Smooth muscle cell (in vitro differentiated cells): Measurements from ENCODE around the gene MBOAT7. TPM values are rescaled to one million over a fixed set of nuclear protein-coding genes. Genes with fewer than 3 reads are reported as not detected.
A peak's percentile ranks its signal among the peaks of the same experiment; 100 is the strongest.
"Not testable (repeated sequence)": the region's sequence is repeated elsewhere in the genome, so short reads cannot be mapped to it uniquely, and the experiment has no call there.

Source experiments
- DNase-seq: peaks from one replicate; lab custom pipeline; 2025; ENCODE audit not compliant: unreplicated experiment; lab: John Stamatoyannopoulos, UW
- H2AFZ ChIP-seq: fragments of 200-600 bp; sonication (generic); 2 replicates; pipeline ENCODE4 v1.6.0; 2016; ENCODE audit warnings: antibody characterized with exemption, low read depth, mild to moderate bottlenecking
- H3F3A ChIP-seq: fragments of 200-600 bp; sonication (generic); 2 replicates; pipeline ENCODE4 v1.6.0; 2017; ENCODE audit warnings: antibody characterized with exemption, low read depth
- H3K27ac ChIP-seq: fragments of 200-600 bp; sonication (generic); 2 replicates; pipeline ENCODE4 v1.5.1; 2016; ENCODE audit warnings: low read depth, mild to moderate bottlenecking
- H3K27me3 ChIP-seq: fragments of 200-600 bp; sonication (generic); 2 replicates; pipeline ENCODE4 v1.6.1; 2016; ENCODE audit warnings: low read depth, mild to moderate bottlenecking
- H3K36me3 ChIP-seq: fragments of 200-600 bp; sonication (generic); 2 replicates; pipeline ENCODE4 v1.5.1; 2016; ENCODE audit warnings: low read depth
- H3K4me1 ChIP-seq: fragments of 200-600 bp; sonication (generic); 2 replicates; pipeline ENCODE4 v1.5.1; 2016; ENCODE audit warnings: low read depth
- H3K4me2 ChIP-seq: fragments of 200-600 bp; sonication (generic); 2 replicates; pipeline ENCODE4 v1.6.0; 2016; ENCODE audit warnings: mild to moderate bottlenecking
- H3K4me3 ChIP-seq: fragments of 200-600 bp; sonication (generic); 2 replicates; pipeline ENCODE4 v1.5.1; 2016; ENCODE audit warnings: mild to moderate bottlenecking
- H3K79me2 ChIP-seq: fragments of 200-600 bp; sonication (generic); 2 replicates; pipeline ENCODE4 v1.6.0; 2016; ENCODE audit warnings: low read depth, mild to moderate bottlenecking
- H3K9ac ChIP-seq: fragments of 200-600 bp; sonication (generic); 2 replicates; pipeline ENCODE4 v1.6.0; 2016; ENCODE audit warnings: low read depth
- H3K9me3 ChIP-seq: fragments of 200-600 bp; sonication (generic); replicated peaks from 2 replicates; pipeline ENCODE4 v1.5.1; 2016; ENCODE audit warnings: low read depth
- H4K20me1 ChIP-seq: fragments of 200-600 bp; sonication (generic); 2 replicates; pipeline ENCODE4 v1.6.0; 2016; ENCODE audit warnings: low read depth
- WGBS: methylation state at CpG from one replicate; pipeline ENCODE4 v1.1.7; 2016; ENCODE audit warnings: low lambda C conversion rate; 5-methylcytosine and 5-hydroxymethylcytosine counted together
- polyA plus RNA-seq: library from polyadenylated mRNA; unstranded; fragments of >200 nt; fragmentation: Nextera tagmentation; extraction: Ambion mirVana; gene quantifications from 2 replicates; pipeline ENCODE4 v1.2.1, GENCODE V29; 2016
- total RNA-seq: library from RNA; depleted of rRNA; stranded (reverse); fragments of >200 nt; gene quantifications from 2 replicates; pipeline ENCODE4 v1.2.3, GENCODE V29; 2014
- TF ChIP-seq, protein P1 (sequence below): fragments of 200-600 bp; sonication (generic); IDR thresholded peaks from 2 replicates; pipeline ENCODE4 v1.5.1; 2017; ENCODE audit warnings: borderline replicate concordance, mild to moderate bottlenecking, antibody characterized with exemption; ENCODE audit not compliant: insufficient read depth, poor library complexity, severe bottlenecking

MBOAT7 gene
- total and polyA plus RNA-seq, 2 experiments from 2014 or later, result 106 to 110 TPM

DNA sequence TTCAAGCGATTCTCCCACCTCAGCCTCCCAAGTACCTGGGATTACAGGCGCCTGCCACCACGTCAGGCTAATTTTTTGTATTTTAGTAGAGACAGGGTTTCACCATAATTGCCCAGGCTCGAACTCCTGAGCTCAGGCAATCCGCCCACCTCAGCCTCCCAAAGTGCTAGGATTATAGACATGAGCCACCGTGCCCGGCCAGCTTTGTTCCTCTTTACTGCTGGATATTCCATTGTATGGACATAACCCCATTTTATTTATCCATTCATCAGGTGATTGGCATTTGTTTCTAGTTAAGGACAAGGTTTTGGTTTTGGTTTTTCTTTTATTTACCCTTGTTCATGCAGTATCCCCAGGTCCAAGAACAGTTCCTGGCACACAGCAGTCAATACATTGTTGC is 7.2 kb upstream of the MBOAT7 start:
- peaks cover 18% of the 10 kb centered on the region for H3F3A ChIP-seq
- TF ChIP-seq, protein P1, sequence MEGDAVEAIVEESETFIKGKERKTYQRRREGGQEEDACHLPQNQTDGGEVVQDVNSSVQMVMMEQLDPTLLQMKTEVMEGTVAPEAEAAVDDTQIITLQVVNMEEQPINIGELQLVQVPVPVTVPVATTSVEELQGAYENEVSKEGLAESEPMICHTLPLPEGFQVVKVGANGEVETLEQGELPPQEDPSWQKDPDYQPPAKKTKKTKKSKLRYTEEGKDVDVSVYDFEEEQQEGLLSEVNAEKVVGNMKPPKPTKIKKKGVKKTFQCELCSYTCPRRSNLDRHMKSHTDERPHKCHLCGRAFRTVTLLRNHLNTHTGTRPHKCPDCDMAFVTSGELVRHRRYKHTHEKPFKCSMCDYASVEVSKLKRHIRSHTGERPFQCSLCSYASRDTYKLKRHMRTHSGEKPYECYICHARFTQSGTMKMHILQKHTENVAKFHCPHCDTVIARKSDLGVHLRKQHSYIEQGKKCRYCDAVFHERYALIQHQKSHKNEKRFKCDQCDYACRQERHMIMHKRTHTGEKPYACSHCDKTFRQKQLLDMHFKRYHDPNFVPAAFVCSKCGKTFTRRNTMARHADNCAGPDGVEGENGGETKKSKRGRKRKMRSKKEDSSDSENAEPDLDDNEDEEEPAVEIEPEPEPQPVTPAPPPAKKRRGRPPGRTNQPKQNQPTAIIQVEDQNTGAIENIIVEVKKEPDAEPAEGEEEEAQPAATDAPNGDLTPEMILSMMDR, result no peak
- H3K4me3 ChIP-seq, result no peak overlapping the region
- WGBS, result 96% methylated on average over 7 of the region's 7 CpGs
- H3K4me1 ChIP-seq, result peaks cover 3% of the 10 kb centered on the region
- H3K79me2 ChIP-seq, result peaks cover 26% of the 10 kb centered on the region
- no peaks in the 10 kb centered on the region for H3K36me3 ChIP-seq
- no peaks in the 10 kb centered on the region for H3K27me3 ChIP-seq
- H3K4me2 ChIP-seq, result no peak overlapping the region
- no peak overlapping the region for H3K27ac ChIP-seq
- H3K9me3 ChIP-seq, result no peaks in the 10 kb centered on the region
- H4K20me1 ChIP-seq, result peaks cover 6% of the 10 kb centered on the region
- no peak overlapping the region for H3K9ac ChIP-seq
- no peak for DNase-seq
- no peak overlapping the region for H2AFZ ChIP-seq

DNA sequence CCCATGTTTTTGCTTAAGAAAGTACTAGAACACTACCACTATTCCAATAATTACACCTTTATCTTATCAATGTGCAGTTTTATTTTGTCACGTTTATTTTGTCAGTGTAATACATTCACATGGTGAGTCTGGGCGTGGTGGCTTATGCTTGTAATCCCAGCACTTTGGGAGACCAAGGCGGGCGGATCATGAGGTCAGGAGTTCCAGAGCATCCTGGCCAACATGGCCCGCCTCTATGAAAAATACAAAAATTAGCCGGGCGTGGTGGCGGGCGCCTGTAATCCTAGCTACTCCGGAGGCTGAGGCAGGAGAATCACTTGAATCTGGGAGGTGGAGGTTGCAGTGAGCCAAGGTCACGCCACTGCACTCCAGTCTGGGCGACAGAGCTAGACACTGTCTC is 5.1 kb upstream of the MBOAT7 start:
- not testable (repeated sequence) for H3K27ac ChIP-seq
- WGBS, result 97% methylated on average over 12 of the region's 12 CpGs

DNA sequence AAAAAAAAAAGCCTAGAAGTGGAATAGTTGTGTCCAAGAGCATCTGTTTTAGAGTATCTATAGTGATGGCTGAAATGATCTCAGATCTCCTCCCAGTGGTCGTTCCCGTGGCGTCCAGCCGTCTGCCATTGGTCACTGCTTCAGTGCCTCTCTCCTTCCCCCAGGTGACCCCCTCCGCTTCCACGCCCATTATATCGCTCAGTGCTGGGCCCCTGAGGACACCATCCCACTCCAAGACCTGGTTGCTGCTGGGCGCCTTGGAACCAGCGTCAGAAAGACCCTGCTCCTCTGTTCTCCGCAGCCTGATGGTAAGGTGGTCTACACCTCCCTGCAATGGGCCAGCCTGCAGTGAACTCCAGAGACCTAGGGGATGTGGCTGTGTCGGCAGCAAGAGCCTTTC is 3.6 kb upstream of the MBOAT7 start:
- Histone ChIP-seq H3K4me1 (peaks cover 5% of the 10 kb centered on the region), H3K27me3 (no peaks in the 10 kb centered on the region), H3F3A (peaks cover 11% of the 10 kb centered on the region), H3K79me2 (peaks cover 25% of the 10 kb centered on the region), H3K9me3 (no peaks in the 10 kb centered on the region), H3K36me3 (no peaks in the 10 kb centered on the region), H3K4me2 (no peak overlapping the region), H4K20me1 (peaks cover 4% of the 10 kb centered on the region), H2AFZ (no peak overlapping the region), H3K4me3 (no peak overlapping the region), H3K27ac (no peak overlapping the region), H3K9ac (no peak overlapping the region)
- no peak for DNase-seq
- TF ChIP-seq, protein P1, result no peak
- WGBS, result 97% methylated on average over 11 of the region's 11 CpGs

More for the DNA sequence above, 5.1 kb upstream of the MBOAT7 start:
- not testable (repeated sequence) for H3K9me3 ChIP-seq, H3K27me3 ChIP-seq, H2AFZ ChIP-seq, H3K36me3 ChIP-seq, H3K4me3 ChIP-seq, H3K4me2 ChIP-seq, DNase-seq, H3K4me1 ChIP-seq, H3K9ac ChIP-seq, H4K20me1 ChIP-seq
- H3K79me2 ChIP-seq, result peaks cover 18% of the 10 kb centered on the region
- H3F3A ChIP-seq, result peaks cover 16% of the 10 kb centered on the region

DNA sequence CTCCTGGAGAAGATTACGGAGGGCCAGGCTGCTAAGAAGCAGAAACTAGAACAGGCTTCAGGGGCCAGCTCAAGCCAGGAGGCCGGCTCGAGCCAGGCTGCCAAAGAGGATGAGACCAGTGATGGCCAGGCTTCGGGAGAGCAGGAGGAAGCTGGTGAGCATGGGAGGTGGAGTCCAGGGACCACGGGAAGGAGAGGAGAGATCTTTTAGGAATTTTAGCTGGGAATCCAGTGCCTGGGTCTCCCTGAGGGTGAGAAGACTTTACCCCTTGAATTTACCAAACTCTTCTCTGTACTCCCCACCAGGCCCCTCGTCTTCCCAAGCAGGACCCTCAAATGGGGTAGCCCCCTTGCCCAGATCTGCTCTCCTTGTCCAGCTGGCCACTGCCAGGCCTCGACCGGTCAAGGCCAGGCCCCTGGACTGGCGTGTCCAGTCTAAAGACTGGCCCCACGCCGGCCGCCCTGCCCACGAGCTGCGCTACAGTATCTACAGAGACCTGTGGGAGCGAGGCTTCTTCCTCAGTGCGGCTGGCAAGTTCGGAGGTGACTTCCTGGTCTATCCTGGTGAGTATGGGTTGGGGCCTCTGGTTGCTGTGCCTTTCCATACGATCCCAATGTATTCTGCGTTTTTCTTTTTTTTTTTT is 2.6 kb upstream of the MBOAT7 start:
- H2AFZ ChIP-seq, result peak overlapping the region; percentile 39

More for the DNA sequence above, 2.6 kb upstream of the MBOAT7 start:
- H3K79me2 ChIP-seq, result peaks cover 32% of the 10 kb centered on the region
- peak overlapping the region; percentile 84 for H3K4me2 ChIP-seq
- no peaks in the 10 kb centered on the region for H3K9me3 ChIP-seq
- H3K9ac ChIP-seq, result peak overlapping the region; percentile 96
- H4K20me1 ChIP-seq, result peaks cover 9% of the 10 kb centered on the region
- peaks cover 6% of the 10 kb centered on the region for H3K4me1 ChIP-seq
- no peak for DNase-seq
- H3F3A ChIP-seq, result peaks cover 11% of the 10 kb centered on the region
- H3K27ac ChIP-seq, result peak overlapping the region; percentile 98
- H3K27me3 ChIP-seq, result no peaks in the 10 kb centered on the region
- H3K36me3 ChIP-seq, result no peaks in the 10 kb centered on the region
- TF ChIP-seq, protein P1, result no peak
- WGBS, result 56% methylated on average over 19 of the region's 19 CpGs
- H3K4me3 ChIP-seq, result peak overlapping the region; percentile 78
